LNCaP clone FGC (cell line): Measurements from ENCODE around the gene ZNF219.

Experiments used
- DNase-seq: peaks from one replicate; pipeline ENCODE4 v3.0.0-alpha.2; 2011; ENCODE audit warnings: low read depth
- H3K4me3 ChIP-seq: 2 replicates; pipeline ENCODE4 v1.5.1; 2011; ENCODE audit warnings: mild to moderate bottlenecking, low read depth, low read length, control low read depth
- TF ChIP-seq, protein P1 (sequence below): IDR thresholded peaks from 2 replicates; pipeline ENCODE4 v1.5.1; 2012; ENCODE audit warnings: mild to moderate bottlenecking; ENCODE audit not compliant: control insufficient read depth, insufficient read depth; ENCODE audit errors: extremely low read depth

ZNF219 gene

GRCh38 chr14:21102521-21103410, 4.3 kb upstream of the ZNF219 start:
- TF ChIP-seq, protein P1, sequence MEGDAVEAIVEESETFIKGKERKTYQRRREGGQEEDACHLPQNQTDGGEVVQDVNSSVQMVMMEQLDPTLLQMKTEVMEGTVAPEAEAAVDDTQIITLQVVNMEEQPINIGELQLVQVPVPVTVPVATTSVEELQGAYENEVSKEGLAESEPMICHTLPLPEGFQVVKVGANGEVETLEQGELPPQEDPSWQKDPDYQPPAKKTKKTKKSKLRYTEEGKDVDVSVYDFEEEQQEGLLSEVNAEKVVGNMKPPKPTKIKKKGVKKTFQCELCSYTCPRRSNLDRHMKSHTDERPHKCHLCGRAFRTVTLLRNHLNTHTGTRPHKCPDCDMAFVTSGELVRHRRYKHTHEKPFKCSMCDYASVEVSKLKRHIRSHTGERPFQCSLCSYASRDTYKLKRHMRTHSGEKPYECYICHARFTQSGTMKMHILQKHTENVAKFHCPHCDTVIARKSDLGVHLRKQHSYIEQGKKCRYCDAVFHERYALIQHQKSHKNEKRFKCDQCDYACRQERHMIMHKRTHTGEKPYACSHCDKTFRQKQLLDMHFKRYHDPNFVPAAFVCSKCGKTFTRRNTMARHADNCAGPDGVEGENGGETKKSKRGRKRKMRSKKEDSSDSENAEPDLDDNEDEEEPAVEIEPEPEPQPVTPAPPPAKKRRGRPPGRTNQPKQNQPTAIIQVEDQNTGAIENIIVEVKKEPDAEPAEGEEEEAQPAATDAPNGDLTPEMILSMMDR = no peak
- no peak for DNase-seq
- peak overlapping the region; percentile 74 for H3K4me3 ChIP-seq

- TF ChIP-seq, protein P1 = no peak
- H3K4me3 ChIP-seq = no peak overlapping the region
- no peak for DNase-seq
Measured at GRCh38 chr14:21101802-21102413, 3.5 kb upstream of the ZNF219 start.

GRCh38 chr14:21100931-21101330, 2.5 kb upstream of the ZNF219 start, which contains the start of gene TMEM253:
Gene TMEM253, plus strand, starts transcription at chr14:21101066. Its CDS starts 278 bp downstream, at chr14:21101344.
- DNase-seq = no peak
- TF ChIP-seq, protein P1 = no peak
- H3K4me3 ChIP-seq = no peak within 1 kb of the TSS

GRCh38 chr14:21099596-21099985, 1.1 kb upstream of the ZNF219 start:
- H3K4me3 ChIP-seq = peak overlapping the region; percentile 72
- TF ChIP-seq, protein P1 = no peak
- no peak for DNase-seq

GRCh38 chr14:21098892-21099595, 589 bp upstream of the ZNF219 start:
- TF ChIP-seq, protein P1 = no peak
- no peak for DNase-seq
- H3K4me3 ChIP-seq = peak overlapping the region; percentile 72

GRCh38 chr14:21097636-21098075, 799 bp downstream of the ZNF219 start:
- no peak overlapping the region; the same call in 1 of the 2 replicates for H3K4me3 ChIP-seq
- DNase-seq = no peak
- TF ChIP-seq, protein P1 = no peak
